ENCODE results near the gene BCAS1. TPM values are rescaled to one million over a fixed set of nuclear protein-coding genes. Genes with fewer than 3 reads are reported as not detected.
A peak's percentile ranks its signal among the peaks of the same experiment; 100 is the strongest.

Gene BCAS1
- total RNA-seq, 4 donors from 2014 or later, result not detected

DNA sequence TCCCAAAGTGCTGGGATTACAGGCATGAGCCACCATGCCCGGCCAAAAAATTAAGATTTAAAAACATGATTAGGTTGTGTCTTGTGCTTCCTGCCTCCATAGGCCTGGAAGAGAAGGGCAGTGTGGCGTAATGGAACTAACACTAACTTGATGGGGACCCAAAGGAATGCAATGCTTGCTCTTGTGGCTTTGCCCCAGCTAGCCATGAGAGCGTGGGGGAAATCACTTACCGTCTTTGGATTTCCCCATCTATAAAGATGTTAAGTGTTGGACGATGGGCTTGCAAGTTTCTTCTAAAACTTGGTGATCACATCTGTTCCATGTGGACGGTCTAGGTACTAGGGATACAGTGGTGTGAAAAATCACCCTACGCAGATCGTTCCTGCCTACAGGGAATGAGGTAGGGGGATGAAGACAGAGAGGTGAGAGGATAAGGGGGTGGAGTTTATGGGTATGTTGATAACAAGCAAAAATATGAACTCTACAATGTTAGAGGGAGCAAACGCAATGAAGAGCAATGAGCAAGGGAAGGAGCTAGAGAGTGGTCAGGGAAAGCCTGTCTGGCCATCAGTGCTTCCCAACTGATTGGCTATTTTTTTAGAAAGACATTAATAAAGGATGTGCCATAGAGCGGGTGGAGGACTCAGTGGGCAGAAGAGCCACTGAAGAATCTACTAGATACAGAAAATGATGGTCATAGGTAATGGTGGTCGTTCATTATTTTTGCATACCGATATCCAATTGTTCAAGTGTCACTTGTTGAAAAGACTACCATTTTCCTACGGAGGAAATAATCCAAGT is 165.2 kb downstream of the BCAS1 start:
- TF ChIP-seq, protein P1, sequence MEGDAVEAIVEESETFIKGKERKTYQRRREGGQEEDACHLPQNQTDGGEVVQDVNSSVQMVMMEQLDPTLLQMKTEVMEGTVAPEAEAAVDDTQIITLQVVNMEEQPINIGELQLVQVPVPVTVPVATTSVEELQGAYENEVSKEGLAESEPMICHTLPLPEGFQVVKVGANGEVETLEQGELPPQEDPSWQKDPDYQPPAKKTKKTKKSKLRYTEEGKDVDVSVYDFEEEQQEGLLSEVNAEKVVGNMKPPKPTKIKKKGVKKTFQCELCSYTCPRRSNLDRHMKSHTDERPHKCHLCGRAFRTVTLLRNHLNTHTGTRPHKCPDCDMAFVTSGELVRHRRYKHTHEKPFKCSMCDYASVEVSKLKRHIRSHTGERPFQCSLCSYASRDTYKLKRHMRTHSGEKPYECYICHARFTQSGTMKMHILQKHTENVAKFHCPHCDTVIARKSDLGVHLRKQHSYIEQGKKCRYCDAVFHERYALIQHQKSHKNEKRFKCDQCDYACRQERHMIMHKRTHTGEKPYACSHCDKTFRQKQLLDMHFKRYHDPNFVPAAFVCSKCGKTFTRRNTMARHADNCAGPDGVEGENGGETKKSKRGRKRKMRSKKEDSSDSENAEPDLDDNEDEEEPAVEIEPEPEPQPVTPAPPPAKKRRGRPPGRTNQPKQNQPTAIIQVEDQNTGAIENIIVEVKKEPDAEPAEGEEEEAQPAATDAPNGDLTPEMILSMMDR (IDR thresholded peaks at IDR 0.05; ENCODE audit: low read depth), result peak; percentile 66

DNA sequence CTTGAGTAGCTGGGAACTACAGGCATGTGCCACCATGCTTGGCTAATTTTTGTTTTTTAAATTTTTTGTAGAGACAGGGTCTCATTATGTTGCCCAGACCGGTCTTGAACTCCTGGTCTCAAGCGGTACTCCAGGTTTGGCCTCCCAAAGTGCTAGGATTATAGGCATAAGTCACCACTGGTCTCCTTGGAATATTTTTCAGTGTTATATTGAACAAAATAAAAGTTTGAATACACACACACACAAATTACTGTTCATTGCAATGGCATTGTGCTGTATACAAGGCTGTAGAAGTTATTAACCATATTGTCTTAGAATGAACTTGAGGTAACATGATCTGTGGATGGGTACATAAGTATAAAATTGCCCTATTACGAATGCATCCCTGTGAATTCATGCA is 166.1 kb downstream of the BCAS1 start:
- TF ChIP-seq, protein P1 (IDR thresholded peaks at IDR 0.05; ENCODE audit: low read depth), result peak; percentile 38

DNA sequence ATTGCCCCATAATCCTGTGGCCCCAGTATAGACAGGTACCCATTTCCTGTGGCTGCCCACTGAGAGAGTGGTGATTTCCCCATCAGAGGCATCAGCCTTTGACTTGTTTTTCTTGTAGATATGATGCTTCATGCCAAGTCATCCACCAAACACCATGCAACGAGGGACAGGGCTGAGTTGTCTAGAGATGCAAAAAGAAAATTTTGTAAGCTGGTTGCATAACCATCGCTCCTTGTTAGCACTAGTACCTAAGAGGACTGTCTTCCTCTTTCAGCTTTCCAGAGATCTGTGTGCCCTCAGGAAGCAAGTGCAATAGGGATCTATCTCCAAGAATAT is 166.8 kb downstream of the BCAS1 start:
- TF ChIP-seq, protein P1 (IDR thresholded peaks at IDR 0.05; ENCODE audit: low read depth), result no peak

DNA sequence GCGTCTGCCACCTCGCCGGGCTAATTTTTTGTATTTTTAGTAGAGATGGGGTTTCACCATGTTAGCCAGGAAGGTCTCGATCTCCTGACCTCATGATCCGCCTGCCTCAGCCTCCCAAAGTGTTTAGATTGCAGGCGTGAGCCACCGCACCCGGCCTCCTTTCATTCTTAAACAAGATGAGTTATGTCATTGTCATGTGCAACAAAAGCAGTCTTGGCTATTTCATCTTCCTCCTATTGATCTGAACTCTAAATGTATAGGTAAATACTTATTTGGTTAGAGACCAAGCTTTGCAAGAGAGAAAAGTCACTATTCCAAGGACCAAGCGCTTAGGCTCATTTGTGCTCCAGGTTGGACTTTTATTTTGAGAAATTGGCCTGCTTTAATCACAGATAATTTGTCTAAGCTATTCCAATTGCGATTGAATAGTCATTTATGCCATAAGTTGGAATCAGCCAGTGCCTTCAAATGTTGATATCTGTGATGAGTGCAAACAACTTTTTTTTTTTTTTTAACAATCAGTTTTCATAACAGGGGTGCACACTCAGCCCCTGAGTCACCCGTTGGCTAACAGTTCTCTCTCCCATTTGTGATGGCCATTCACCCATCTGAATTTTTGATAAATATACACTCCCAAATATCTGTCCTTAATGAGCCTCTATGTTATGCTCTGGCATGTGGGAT is 167.3 kb downstream of the BCAS1 start:
- TF ChIP-seq, protein P1 (IDR thresholded peaks at IDR 0.05; ENCODE audit: low read depth), result no peak

DNA sequence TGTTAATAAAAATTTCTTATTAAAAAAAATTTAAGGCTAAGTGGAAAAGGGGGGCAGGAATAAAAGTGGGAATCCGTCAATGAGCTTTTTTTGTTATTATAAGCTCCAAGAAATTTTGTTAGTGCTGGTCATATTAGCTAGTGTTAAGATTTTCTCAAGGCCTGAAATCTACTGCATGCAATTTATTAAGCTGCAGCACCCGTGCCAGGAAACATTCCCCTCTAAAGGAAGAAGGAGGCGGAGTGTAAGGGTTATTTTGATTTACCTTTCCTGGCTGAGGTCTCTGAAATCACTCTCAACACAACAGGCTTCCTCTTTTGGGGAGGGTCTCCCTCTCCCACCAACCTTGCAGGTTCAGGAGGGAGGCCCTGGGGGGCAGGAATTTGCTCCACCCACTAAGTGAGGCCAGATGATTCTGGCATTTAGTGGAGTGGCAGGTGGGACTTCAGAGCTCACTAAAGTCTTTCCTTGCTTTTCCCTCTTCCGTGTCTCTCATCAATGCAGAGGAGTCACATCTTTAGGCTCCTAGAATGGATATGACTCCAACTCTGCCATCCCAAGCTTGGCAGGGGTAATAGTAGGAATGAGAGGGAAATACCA is 168.8 kb downstream of the BCAS1 start:
- TF ChIP-seq, protein P1 (IDR thresholded peaks at IDR 0.05; ENCODE audit: low read depth), result peak; percentile 59

DNA sequence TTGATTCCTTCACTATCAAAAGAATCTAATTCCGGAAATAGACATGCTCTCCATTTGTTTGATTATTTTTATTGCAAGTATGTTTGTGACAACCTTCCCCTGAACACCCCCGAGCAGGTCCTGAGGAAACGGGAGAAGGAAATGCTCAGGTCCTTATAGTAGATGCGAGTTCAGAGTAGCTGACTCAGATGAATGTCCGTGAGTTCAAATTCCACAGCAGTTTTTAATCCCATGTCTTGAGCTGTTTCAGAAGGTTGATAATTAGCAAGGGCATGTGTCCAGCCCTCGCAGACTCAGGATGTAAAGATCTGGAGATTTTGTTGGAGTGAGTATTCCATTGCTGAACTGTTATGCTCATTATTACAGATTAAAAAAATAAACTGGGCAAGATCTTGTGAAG is 169.3 kb downstream of the BCAS1 start:
- TF ChIP-seq, protein P1 (IDR thresholded peaks at IDR 0.05; ENCODE audit: low read depth), result no peak

DNA sequence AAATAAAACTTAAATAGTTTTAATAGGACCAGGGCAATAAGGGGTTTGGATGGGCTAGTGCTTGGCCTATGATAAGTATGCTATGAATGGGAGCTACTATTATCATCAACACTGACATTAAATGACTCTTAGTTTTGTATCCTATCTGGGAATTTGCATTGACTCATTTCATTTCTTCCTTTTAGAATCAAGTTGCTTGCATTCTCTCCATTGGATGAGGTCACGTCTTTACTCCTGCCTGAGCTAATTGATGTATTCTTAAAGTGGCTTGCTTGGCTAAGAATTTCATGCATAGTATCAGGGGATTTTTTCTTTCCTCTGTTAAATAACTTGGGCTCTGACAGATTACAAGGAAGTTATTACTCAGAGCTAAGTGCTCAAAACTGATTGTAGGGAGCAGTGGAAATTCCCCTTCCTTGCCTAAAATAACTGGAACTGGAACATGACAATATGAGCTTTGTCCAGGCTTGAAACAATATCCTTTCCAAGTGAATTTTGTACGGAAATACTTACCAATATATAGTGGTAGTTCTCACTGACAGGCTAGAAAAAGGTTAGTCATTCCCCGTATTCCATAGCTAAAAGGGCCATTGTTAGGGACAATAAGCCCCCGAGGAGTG is 169.9 kb downstream of the BCAS1 start:
- TF ChIP-seq, protein P1 (IDR thresholded peaks at IDR 0.05; ENCODE audit: low read depth), result peak; percentile 79

Measured in subcutaneous adipose tissue (tissue), 4 donors.